Measurements from ENCODE around the gene H2AZ2.

DNA sequence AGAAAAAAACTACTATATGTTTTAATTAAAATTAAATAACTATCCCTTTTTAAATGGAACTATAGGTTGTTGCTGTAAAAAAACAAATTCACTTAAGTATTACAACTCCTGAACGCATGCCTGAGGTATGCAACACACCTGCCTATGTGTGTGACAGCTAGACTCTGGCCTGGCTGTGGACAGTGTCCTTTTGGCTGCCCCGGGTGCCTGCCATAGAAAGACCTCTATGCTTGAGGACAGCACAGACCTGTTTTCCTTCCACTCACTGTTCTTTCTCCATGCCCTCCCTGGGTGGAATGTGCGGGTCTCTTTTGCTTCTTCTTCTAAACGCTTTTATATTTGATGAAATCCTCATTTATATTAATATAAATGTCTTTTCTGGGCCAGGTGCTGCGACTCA lies 57.9 kb downstream of the H2AZ2 start:
- TF ChIP-seq POLR2A (IDR thresholded peaks at IDR 0.05), result no peak
- no peak for TF ChIP-seq POLR2AphosphoS5 (IDR thresholded peaks at IDR 0.05)
